Measurements from ENCODE around the gene IPMK.
"Not testable (repeated sequence)": the region's sequence is repeated elsewhere in the genome, so short reads cannot be mapped to it uniquely, and the experiment has no call there.

The IPMK gene

GRCh38 chr10:58240531-58240930 is 27.2 kb downstream of the IPMK start:
- no peak for TF ChIP-seq CTCF (IDR thresholded peaks at IDR 0.05; ENCODE audit: extremely low read depth, missing control alignments)
- no peak for DNase-seq (ENCODE audit: low spot score)

- DNase-seq (ENCODE audit: low spot score): no peak
- TF ChIP-seq CTCF (IDR thresholded peaks at IDR 0.05; ENCODE audit: extremely low read depth, missing control alignments): no peak
Observed at GRCh38 chr10:58239561-58240169, 28.0 kb downstream of the IPMK start.

GRCh38 chr10:58237014-58237834 is 30.5 kb downstream of the IPMK start:
- no peak for DNase-seq (ENCODE audit: low spot score)
- TF ChIP-seq CTCF (IDR thresholded peaks at IDR 0.05; ENCODE audit: extremely low read depth, missing control alignments): no peak

GRCh38 chr10:58229856-58230255 is 37.8 kb downstream of the IPMK start:
- DNase-seq (ENCODE audit: low spot score): not testable (repeated sequence)

- TF ChIP-seq CTCF (IDR thresholded peaks at IDR 0.05; ENCODE audit: extremely low read depth, missing control alignments): no peak
- DNase-seq (ENCODE audit: low spot score): no peak
Observed at GRCh38 chr10:58225654-58226053, 42.0 kb downstream of the IPMK start.

GRCh38 chr10:58220769-58221451 is 46.8 kb downstream of the IPMK start:
- no peak for DNase-seq (ENCODE audit: low spot score)
- no peak for TF ChIP-seq CTCF (IDR thresholded peaks at IDR 0.05; ENCODE audit: extremely low read depth, missing control alignments)

- no peak for DNase-seq (ENCODE audit: low spot score)
- no peak for TF ChIP-seq CTCF (IDR thresholded peaks at IDR 0.05; ENCODE audit: extremely low read depth, missing control alignments)
Observed at GRCh38 chr10:58219875-58220274, 47.8 kb downstream of the IPMK start.
